Mesenteric fat pad (tissue), 1 donor: ENCODE measurements around the gene FCHSD1. TPM values are rescaled to one million over a fixed set of nuclear protein-coding genes. Genes with fewer than 3 reads are reported as not detected.

Experiments used
- DNase-seq: peaks from one replicate; pipeline ENCODE4 v3.0.0-alpha.2; 2020; ENCODE audit warnings: low spot score
- total RNA-seq: library from RNA; stranded (reverse); fragmentation: NEBNext Ultra II Directional; extraction: Animal tissue kit (Norgen Biotek cat#: 25700); gene quantifications from one replicate; pipeline ENCODE4 v1.2.1, GENCODE V29; 2021
- donor health status: DM: yes; HTN: yes; CAD: no.

Gene FCHSD1
- total RNA-seq, 1 donor from 2014 or later: 11.5 TPM

GRCh38 chr5:141646026-141646425, 5.2 kb downstream of the FCHSD1 start:
- no peak for DNase-seq

- DNase-seq: no peak
Measured at GRCh38 chr5:141641634-141642267, 9.5 kb downstream of the FCHSD1 start.

GRCh38 chr5:141640698-141641097, 10.5 kb downstream of the FCHSD1 start:
- DNase-seq: no peak

- DNase-seq: no peak
Measured at GRCh38 chr5:141640051-141640415, 11.2 kb downstream of the FCHSD1 start.

- DNase-seq: no peak
Measured at GRCh38 chr5:141639357-141640050, 11.7 kb downstream of the FCHSD1 start.

- DNase-seq: no peak
Measured at GRCh38 chr5:141638771-141639170, 12.4 kb downstream of the FCHSD1 start.

- DNase-seq: no peak
Measured at GRCh38 chr5:141637767-141638419, 13.3 kb downstream of the FCHSD1 start.

GRCh38 chr5:141637123-141637766, 14.0 kb downstream of the FCHSD1 start:
- DNase-seq: no peak

- DNase-seq: peak; percentile 99
Measured at GRCh38 chr5:141636413-141637122, 14.7 kb downstream of the FCHSD1 start, which contains the start of the genes HDAC3 and RELL2. TSS of gene HDAC3 (minus strand) at chr5:141636849. CDS start at chr5:141636790, 59 bp downstream. TSS of gene RELL2 (plus strand) at chr5:141636997. CDS start at chr5:141638226, 1,229 bp downstream.

- DNase-seq: no peak
Measured at GRCh38 chr5:141636106-141636412, 15.2 kb downstream of the FCHSD1 start.

- DNase-seq: no peak
Measured at GRCh38 chr5:141635646-141636045, 15.6 kb downstream of the FCHSD1 start.

- DNase-seq: no peak
Measured at GRCh38 chr5:141634720-141635119, 16.5 kb downstream of the FCHSD1 start.

- DNase-seq: no peak
Measured at GRCh38 chr5:141633871-141634561, 17.2 kb downstream of the FCHSD1 start.

- no peak for DNase-seq
Measured at GRCh38 chr5:141632650-141633049, 18.6 kb downstream of the FCHSD1 start.

- no peak for DNase-seq
Measured at GRCh38 chr5:141630570-141631140, 20.6 kb downstream of the FCHSD1 start.

GRCh38 chr5:141628175-141628788, 22.9 kb downstream of the FCHSD1 start:
- DNase-seq: no peak

GRCh38 chr5:141623611-141624010, 27.6 kb downstream of the FCHSD1 start:
- no peak for DNase-seq

- DNase-seq: no peak
Measured at GRCh38 chr5:141623186-141623585, 28.0 kb downstream of the FCHSD1 start.

GRCh38 chr5:141618804-141619554, 32.2 kb downstream of the FCHSD1 start, which contains the start of gene DIAPH1:
TSS of gene DIAPH1 (minus strand) at chr5:141619000. CDS start at chr5:141618914, 86 bp downstream.
- DNase-seq: peak; percentile 99
